Superior temporal gyrus (tissue), 1 donor: ENCODE results near the gene FAM161A.
"Not testable (repeated sequence)": the region's sequence is repeated elsewhere in the genome, so short reads cannot be mapped to it uniquely, and the experiment has no call there.

Source experiments
- DNase-seq: peaks from one replicate; pipeline ENCODE4 v3.0.0-alpha.2; 2016; ENCODE audit errors: extremely low spot score

FAM161A gene

GRCh38 chr2:61845320-61845719 lies 8.5 kb downstream of the FAM161A start:
- no peak for DNase-seq

- DNase-seq: no peak
Measured at GRCh38 chr2:61841286-61841685, 12.6 kb downstream of the FAM161A start.

- no peak for DNase-seq
Measured at GRCh38 chr2:61834893-61835292, 19.0 kb downstream of the FAM161A start.

GRCh38 chr2:61833971-61834370 lies 19.9 kb downstream of the FAM161A start:
- no peak for DNase-seq

- DNase-seq: no peak
Measured at GRCh38 chr2:61832183-61832841, 21.5 kb downstream of the FAM161A start.

GRCh38 chr2:61822255-61822654 lies 31.6 kb downstream of the FAM161A start:
- no peak for DNase-seq

GRCh38 chr2:61816480-61817355 lies 37.1 kb downstream of the FAM161A start:
- DNase-seq: no peak

GRCh38 chr2:61814539-61815160 lies 39.2 kb downstream of the FAM161A start:
- DNase-seq: no peak

GRCh38 chr2:61813314-61813713 lies 40.5 kb downstream of the FAM161A start:
- not testable (repeated sequence) for DNase-seq

GRCh38 chr2:61811821-61812220 lies 42.0 kb downstream of the FAM161A start:
- no peak for DNase-seq

- DNase-seq: not testable (repeated sequence)
Measured at GRCh38 chr2:61810203-61810602, 43.7 kb downstream of the FAM161A start.

GRCh38 chr2:61808693-61809092 lies 45.2 kb downstream of the FAM161A start:
- DNase-seq: not testable (repeated sequence)

GRCh38 chr2:61807036-61807757 lies 46.7 kb downstream of the FAM161A start:
- no peak for DNase-seq

GRCh38 chr2:61802548-61802947 lies 51.3 kb downstream of the FAM161A start:
- DNase-seq: no peak

GRCh38 chr2:61799099-61799498 lies 54.8 kb downstream of the FAM161A start:
- no peak for DNase-seq

GRCh38 chr2:61797446-61797845 lies 56.4 kb downstream of the FAM161A start:
- not testable (repeated sequence) for DNase-seq

- DNase-seq: no peak
Measured at GRCh38 chr2:61795408-61795807, 58.5 kb downstream of the FAM161A start.

- peak; percentile 35 for DNase-seq
Measured at GRCh38 chr2:61793389-61793836, 60.4 kb downstream of the FAM161A start.

- no peak for DNase-seq
Measured at GRCh38 chr2:61792355-61792890, 61.4 kb downstream of the FAM161A start.

- no peak for DNase-seq
Measured at GRCh38 chr2:61789807-61790602, 63.9 kb downstream of the FAM161A start.
